Ectodermal cell (in vitro differentiated cells): ENCODE measurements around the gene ZC3H18.
A peak's percentile ranks its signal among the peaks of the same experiment; 100 is the strongest.

Experiments used
- H3K27ac ChIP-seq: 2 replicates; pipeline ENCODE4 v1.7.0; 2013; ENCODE audit warnings: mild to moderate bottlenecking, low read depth, low read length; ENCODE audit not compliant: insufficient read depth, poor library complexity, severe bottlenecking
- H3K27me3 ChIP-seq: 2 replicates; pipeline ENCODE4 v1.7.0; 2013; ENCODE audit warnings: mild to moderate bottlenecking, low read length; ENCODE audit not compliant: insufficient read depth, control insufficient read depth, poor library complexity, severe bottlenecking
- H3K36me3 ChIP-seq: one replicate; pipeline ENCODE4 v1.7.0; 2013; ENCODE audit warnings: low read length; ENCODE audit not compliant: control insufficient read depth, insufficient read depth
- H3K4me1 ChIP-seq: one replicate; pipeline ENCODE4 v1.7.0; 2013; ENCODE audit warnings: low read length; ENCODE audit not compliant: control insufficient read depth, insufficient read depth
- H3K4me3 ChIP-seq: 2 replicates; pipeline ENCODE4 v1.7.0; 2013; ENCODE audit warnings: low read depth, low read length, control low read depth; ENCODE audit not compliant: insufficient read depth
- H3K9me3 ChIP-seq: 2 replicates; pipeline ENCODE4 v1.7.0; 2013; ENCODE audit warnings: mild to moderate bottlenecking, low read length, moderate library complexity; ENCODE audit not compliant: control insufficient read depth
- WGBS, 2 experiments: methylation state at CpG; one replicate each; pipeline ENCODE4 v1.1.7; 2013; ENCODE audit warnings: missing lambda C conversion rate in 2 of 2; 5-methylcytosine and 5-hydroxymethylcytosine counted together

The ZC3H18 gene

DNA sequence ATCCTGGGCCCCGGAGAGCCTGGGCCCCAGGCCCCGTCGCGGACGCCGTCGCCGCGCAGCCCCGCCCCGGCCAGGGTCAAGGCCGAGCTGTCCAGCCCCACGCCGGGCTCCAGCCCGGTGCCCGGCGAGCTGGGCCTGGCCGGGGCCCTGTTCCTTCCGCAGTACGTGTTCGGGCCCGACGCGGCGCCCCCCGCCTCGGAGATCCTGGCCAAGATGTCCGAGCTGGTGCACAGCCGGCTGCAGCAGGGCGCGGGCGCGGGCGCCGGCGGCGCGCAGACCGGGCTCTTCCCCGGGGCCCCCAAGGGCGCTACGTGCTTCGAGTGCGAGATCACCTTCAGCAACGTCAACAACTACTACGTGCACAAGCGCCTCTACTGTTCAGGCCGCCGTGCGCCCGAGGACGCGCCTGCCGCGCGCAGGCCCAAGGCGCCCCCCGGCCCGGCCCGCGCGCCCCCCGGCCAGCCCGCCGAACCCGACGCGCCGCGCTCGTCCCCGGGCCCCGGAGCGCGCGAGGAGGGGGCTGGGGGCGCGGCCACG, 36.8 kb upstream of the ZC3H18 start:
- Histone ChIP-seq H3K4me1 (peaks cover 16% of the 10 kb centered on the region), H3K36me3 (no peaks in the 10 kb centered on the region), H3K4me3 (peak overlapping the region; percentile 39), H3K9me3 (no peaks in the 10 kb centered on the region), H3K27ac (no peak overlapping the region), H3K27me3 (peaks cover 6% of the 10 kb centered on the region)
- 21 to 23% methylated on average over 79 of the region's 79 CpGs for WGBS, 2 experiments

- no peak overlapping the region for H3K27ac ChIP-seq
- peak overlapping the region; percentile 81 for H3K4me3 ChIP-seq
Measured at GRCh38 chr16:88533932-88534637, 36.1 kb upstream of the ZC3H18 start.

GRCh38 chr16:88534638-88535190, 35.5 kb upstream of the ZC3H18 start:
- 11% methylated on average over 65 of the region's 65 CpGs for WGBS, 2 experiments
- Histone ChIP-seq H3K9me3 (no peaks in the 10 kb centered on the region), H3K4me3 (peak overlapping the region; percentile 81), H3K27me3 (peaks cover 17% of the 10 kb centered on the region), H3K4me1 (peaks cover 16% of the 10 kb centered on the region), H3K36me3 (no peaks in the 10 kb centered on the region), H3K27ac (no peak overlapping the region)

More at GRCh38 chr16:88533932-88534637, 36.1 kb upstream of the ZC3H18 start:
- Histone ChIP-seq H3K9me3 (no peaks in the 10 kb centered on the region), H3K36me3 (no peaks in the 10 kb centered on the region), H3K4me1 (peaks cover 16% of the 10 kb centered on the region), H3K27me3 (peaks cover 11% of the 10 kb centered on the region)
- WGBS, 2 experiments = 0% methylated on average over 114 of the region's 114 CpGs

DNA sequence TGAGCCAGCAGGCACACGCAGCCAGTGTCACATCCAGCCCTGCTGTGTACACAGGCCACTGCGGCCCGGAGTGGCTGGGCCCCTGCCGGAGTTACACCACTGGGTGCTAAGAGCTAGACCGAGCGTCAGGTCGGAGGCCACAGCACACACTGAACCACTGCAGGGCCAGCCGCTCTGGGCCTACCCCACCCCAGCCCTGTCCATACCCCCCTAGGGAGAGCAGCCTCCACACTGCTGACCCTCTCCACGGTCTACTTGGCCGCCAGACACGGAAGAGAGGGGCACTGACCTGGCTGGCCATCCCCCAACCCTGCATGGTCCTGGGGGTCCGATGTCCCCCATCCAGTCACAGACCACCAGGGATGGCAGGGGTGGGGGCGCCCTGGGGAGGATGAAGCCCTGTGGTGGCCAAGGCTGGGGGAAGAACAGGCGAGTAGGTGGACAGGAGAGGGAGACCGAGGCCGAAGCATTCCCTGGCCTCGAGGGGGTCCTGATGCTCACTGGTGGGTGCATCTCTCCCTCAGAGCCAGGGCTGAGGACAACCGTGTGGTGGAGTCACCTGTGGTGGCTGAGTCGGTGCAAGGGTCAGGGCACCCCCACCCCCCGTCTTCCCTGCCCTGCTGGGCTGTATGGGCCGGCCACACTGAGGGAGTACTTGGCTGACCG, 34.9 kb upstream of the ZC3H18 start:
- H3K36me3 ChIP-seq = no peaks in the 10 kb centered on the region
- 90 to 91% methylated on average over 22 of the region's 22 CpGs for WGBS, 2 experiments
- peaks cover 22% of the 10 kb centered on the region for H3K27me3 ChIP-seq
- H3K27ac ChIP-seq = no peak overlapping the region
- H3K9me3 ChIP-seq = no peaks in the 10 kb centered on the region
- H3K4me3 ChIP-seq = peak overlapping the region; percentile 81
- peaks cover 16% of the 10 kb centered on the region for H3K4me1 ChIP-seq

DNA sequence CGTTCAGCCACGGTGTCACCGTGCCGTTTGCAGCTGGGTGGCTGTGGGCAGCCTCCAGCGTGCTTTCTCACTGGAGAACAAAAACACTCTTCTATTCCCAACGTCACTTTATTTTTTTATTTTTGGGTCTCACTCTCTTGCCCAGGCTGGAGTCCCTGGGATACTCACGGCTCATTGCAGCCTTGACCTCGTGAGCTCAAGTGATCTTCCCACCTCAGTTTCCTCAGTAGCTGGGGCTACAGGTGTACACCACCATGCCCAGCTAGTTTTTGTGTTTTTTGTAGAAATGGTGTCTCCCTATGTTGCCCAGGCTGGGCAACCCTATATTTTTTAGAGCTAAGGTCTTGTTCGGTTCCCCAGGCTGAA, 34.4 kb upstream of the ZC3H18 start:
- H3K4me3 ChIP-seq = no peak overlapping the region
- H3K27me3 ChIP-seq = peaks cover 22% of the 10 kb centered on the region
- no peak overlapping the region for H3K27ac ChIP-seq
- 92 to 95% methylated on average over 9 of the region's 9 CpGs for WGBS, 2 experiments
- peaks cover 16% of the 10 kb centered on the region for H3K4me1 ChIP-seq
- no peaks in the 10 kb centered on the region for H3K36me3 ChIP-seq
- no peaks in the 10 kb centered on the region for H3K9me3 ChIP-seq

DNA sequence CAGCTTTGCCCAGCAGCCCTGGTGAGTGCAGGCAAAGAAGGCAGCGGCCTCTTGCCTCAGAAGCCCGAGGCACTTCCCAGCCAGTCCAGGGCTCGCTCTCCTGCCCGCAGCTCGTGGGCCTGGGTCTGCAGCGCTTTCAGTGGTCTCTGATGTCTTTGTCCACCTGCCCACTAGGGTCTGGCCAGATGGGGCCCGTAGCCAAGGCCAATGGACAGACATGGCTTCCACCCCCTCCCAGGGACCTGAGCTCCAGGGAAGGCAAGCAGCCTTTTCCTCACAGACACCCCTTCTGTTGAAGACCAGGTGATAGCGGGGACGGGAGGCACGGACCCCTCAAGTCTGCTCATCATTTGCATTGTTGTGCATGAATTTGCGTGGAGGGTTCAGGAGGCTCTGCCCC, 33.7 kb upstream of the ZC3H18 start:
- Histone ChIP-seq H3K4me3 (no peak overlapping the region), H3K4me1 (peaks cover 16% of the 10 kb centered on the region), H3K27ac (no peak overlapping the region), H3K36me3 (no peaks in the 10 kb centered on the region), H3K9me3 (no peaks in the 10 kb centered on the region), H3K27me3 (peaks cover 22% of the 10 kb centered on the region)
- WGBS, 2 experiments = 90 to 94% methylated on average over 11 of the region's 11 CpGs

DNA sequence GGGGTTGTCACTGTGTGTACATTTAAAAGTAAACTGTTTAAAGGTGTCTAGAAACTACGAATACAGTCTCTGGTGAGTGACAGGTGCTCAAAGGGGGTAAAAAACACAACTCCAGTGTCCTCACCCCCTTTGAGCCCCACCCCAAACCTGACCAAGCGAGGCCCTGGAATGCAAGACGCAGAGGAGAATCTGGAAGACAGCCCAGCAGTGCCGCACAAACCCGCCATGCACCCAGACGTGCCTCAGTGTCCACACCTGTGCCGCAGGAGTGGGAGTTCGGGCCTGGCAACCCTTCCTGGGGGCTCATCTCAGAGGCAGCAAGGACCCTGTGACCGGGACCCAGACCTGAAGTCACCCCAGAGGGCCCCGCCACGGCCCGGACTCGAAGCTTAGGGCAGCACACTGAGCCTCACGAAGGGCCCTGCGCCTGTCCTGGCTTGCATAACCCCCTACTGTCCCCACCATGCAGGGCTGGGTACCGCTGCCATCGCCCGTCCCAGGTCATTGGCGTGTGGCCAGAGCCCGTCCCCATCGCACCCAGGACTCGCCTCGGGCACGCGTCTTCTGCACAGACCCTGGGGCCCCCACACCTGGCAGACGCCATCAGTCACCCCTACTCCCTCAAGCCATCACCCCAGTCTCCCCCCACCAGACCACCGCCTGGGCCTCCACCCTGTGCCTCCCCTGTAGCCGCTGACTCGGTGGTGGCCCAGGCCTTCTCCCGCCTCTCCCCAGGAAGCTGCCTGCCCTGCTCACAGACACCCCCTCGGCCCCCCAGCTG, 33.0 kb upstream of the ZC3H18 start:
- peaks cover 16% of the 10 kb centered on the region for H3K4me1 ChIP-seq
- H3K27ac ChIP-seq = no peak overlapping the region
- no peaks in the 10 kb centered on the region for H3K9me3 ChIP-seq
- no peaks in the 10 kb centered on the region for H3K36me3 ChIP-seq
- 88 to 89% methylated on average over 31 of the region's 31 CpGs for WGBS, 2 experiments
- H3K4me3 ChIP-seq = no peak overlapping the region
- H3K27me3 ChIP-seq = peaks cover 22% of the 10 kb centered on the region

DNA sequence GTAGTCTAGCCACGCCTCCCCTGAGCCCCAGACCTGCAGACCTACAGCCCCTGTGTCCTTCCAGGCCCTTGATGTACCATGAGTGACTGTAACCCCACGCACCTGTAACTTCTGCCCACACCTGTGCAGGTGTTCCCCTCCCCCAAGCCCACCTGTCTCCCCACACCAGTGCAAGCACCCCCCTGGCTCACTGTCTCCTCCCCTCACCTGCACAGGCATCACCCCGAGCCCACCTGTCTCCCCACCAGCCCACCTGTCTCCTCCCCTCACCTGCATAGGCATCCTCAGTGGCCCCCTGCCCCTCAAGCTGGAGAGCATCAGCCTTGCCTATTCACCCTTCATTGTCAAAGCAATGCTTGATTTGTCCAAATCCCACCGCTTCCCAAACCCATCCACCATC, 32.3 kb upstream of the ZC3H18 start:
- Histone ChIP-seq H3K9me3 (no peaks in the 10 kb centered on the region), H3K27me3 (peaks cover 22% of the 10 kb centered on the region), H3K4me1 (peaks cover 10% of the 10 kb centered on the region), H3K4me3 (no peak overlapping the region), H3K27ac (no peak overlapping the region), H3K36me3 (no peaks in the 10 kb centered on the region)
- WGBS, 2 experiments = 83 to 89% methylated on average over 4 of the region's 4 CpGs

GRCh38 chr16:88538366-88539060, 31.7 kb upstream of the ZC3H18 start:
- H3K4me1 ChIP-seq = peaks cover 7% of the 10 kb centered on the region
- WGBS, 2 experiments = 66 to 67% methylated on average over 23 of the region's 23 CpGs
- H3K9me3 ChIP-seq = no peaks in the 10 kb centered on the region
- H3K27ac ChIP-seq = no peak overlapping the region
- peaks cover 22% of the 10 kb centered on the region for H3K27me3 ChIP-seq
- no peaks in the 10 kb centered on the region for H3K36me3 ChIP-seq
- H3K4me3 ChIP-seq = no peak overlapping the region
